Measurements from ENCODE around the gene CD101. TPM values are rescaled to one million over a fixed set of nuclear protein-coding genes. Genes with fewer than 3 reads are reported as not detected.

CD101 gene
- total RNA-seq, 4 donors from 2014 or later: under 0.01 to 2.9 (median 0.59) TPM; not detected in 1

DNA sequence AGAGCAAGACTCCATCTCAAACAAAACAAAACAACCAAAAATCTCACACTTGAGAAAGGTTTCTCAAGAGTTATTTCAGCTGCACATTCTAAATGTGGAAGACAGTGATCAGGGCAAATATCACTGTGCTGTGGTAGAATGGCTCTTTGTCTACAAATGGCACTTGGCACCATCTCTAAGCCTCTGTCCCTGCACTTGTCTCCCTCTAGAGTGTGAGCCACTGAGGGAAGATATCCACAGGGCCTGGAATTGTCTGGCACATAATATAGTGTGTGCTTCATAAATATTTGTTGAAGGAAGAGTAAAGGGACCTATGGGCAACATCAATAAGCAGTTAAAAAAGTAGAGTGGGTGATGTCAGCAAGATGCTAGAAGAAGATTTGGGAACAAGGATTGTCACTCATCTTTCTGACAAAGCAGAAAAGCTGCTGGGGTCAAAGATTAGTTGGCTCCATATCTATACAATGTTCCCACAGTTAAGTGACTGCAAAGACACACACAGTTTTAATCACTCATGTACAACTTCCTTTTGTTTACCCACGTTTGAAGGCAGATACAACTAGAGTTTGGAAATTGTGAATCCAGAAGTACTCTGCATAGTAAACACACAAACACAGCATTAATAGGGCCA is 19.1 kb downstream of the CD101 start:
- no peak overlapping the region for H3K27ac ChIP-seq
- no peaks in the 10 kb centered on the region for H3K9me3 ChIP-seq
- H3K27me3 ChIP-seq: no peaks in the 10 kb centered on the region
- 13 to 32% methylated on average over 1 of the region's 1 CpG for WGBS, 2 donors
- no peak overlapping the region for H3K4me3 ChIP-seq
- TF ChIP-seq CTCF (IDR thresholded peaks at IDR 0.05) (no peak), POLR2A (IDR thresholded peaks at IDR 0.05) (no peak), EP300 (IDR thresholded peaks at IDR 0.05) (no peak)
- DNase-seq (ENCODE audit: low spot score in 2 of 2): no peak
- H3K4me1 ChIP-seq: peaks cover 0 to 4% (median 0%) of the 10 kb centered on the region in 4 donors
- no peaks in the 10 kb centered on the region for H3K36me3 ChIP-seq

GRCh38 chr1:117022114-117022513 is 20.6 kb downstream of the CD101 start:
- no peak for DNase-seq (ENCODE audit: low spot score in 2 of 2)
- Histone ChIP-seq H3K27me3 (no peaks in the 10 kb centered on the region), H3K27ac (no peak overlapping the region), H3K36me3 (no peaks in the 10 kb centered on the region), H3K9me3 (no peaks in the 10 kb centered on the region), H3K4me3 (no peak overlapping the region), H3K4me1 (peaks cover 0 to 14% (median 0%) of the 10 kb centered on the region in 4 donors)
- WGBS, 2 donors: 62 to 67% methylated on average over 3 of the region's 3 CpGs
- TF ChIP-seq EP300 (IDR thresholded peaks at IDR 0.05) (no peak), CTCF (IDR thresholded peaks at IDR 0.05) (no peak), POLR2A (IDR thresholded peaks at IDR 0.05) (no peak)

DNA sequence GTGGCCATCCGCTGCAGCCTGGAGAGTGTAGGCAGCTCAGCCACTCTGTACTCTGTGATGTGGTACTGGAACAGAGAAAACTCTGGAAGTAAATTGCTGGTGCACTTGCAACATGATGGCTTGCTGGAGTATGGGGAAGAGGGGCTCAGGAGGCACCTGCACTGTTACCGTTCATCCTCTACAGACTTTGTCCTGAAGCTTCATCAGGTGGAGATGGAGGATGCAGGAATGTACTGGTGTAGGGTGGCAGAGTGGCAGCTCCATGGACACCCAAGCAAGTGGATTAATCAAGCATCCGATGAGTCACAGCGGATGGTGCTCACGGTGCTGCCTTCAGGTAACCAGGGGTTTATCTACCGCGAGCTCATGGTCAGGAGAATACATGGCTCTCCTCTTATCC is 24.0 kb downstream of the CD101 start:
- no peaks in the 10 kb centered on the region for H3K9me3 ChIP-seq
- H3K4me3 ChIP-seq: no peak overlapping the region
- no peak overlapping the region for H3K27ac ChIP-seq
- TF ChIP-seq CTCF (IDR thresholded peaks at IDR 0.05) (no peak), EP300 (IDR thresholded peaks at IDR 0.05) (no peak)
- no peak for DNase-seq (ENCODE audit: low spot score in 2 of 2)
- H3K27me3 ChIP-seq: no peaks in the 10 kb centered on the region
- peaks cover 0 to 10% (median 0%) of the 10 kb centered on the region in 4 donors for H3K4me1 ChIP-seq
- 96 to 98% methylated on average over 7 of the region's 7 CpGs for WGBS, 2 donors
- no peaks in the 10 kb centered on the region for H3K36me3 ChIP-seq

DNA sequence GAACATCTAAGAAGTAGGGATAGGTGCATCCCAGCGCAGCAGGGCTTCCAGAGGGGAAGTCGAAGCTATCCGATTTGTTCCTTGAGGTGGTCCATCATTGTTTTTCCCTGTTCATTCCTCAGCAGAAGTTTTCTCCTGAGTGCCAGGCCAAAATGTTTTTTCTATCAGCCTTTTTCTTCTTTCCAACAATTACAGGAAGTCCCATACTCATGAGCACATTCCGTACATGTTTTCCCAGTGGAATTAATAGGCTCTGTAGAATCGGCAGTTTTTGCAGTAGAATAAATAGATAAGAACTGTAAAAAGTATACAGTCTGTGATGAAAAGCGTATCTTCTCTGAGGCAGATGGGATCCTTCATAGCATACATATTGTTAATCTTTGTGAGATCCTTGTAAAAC is 24.8 kb downstream of the CD101 start:
- no peaks in the 10 kb centered on the region for H3K27me3 ChIP-seq
- no peaks in the 10 kb centered on the region for H3K36me3 ChIP-seq
- H3K27ac ChIP-seq: no peak overlapping the region
- no peaks in the 10 kb centered on the region for H3K9me3 ChIP-seq
- H3K4me1 ChIP-seq: peaks cover 0 to 10% (median 0%) of the 10 kb centered on the region in 4 donors
- TF ChIP-seq CTCF (IDR thresholded peaks at IDR 0.05) (no peak), POLR2A (IDR thresholded peaks at IDR 0.05) (no peak), EP300 (IDR thresholded peaks at IDR 0.05) (no peak)
- WGBS, 2 donors: 43 to 48% methylated on average over 6 of the region's 6 CpGs
- H3K4me3 ChIP-seq: no peak overlapping the region
- DNase-seq (ENCODE audit: low spot score in 2 of 2): no peak

DNA sequence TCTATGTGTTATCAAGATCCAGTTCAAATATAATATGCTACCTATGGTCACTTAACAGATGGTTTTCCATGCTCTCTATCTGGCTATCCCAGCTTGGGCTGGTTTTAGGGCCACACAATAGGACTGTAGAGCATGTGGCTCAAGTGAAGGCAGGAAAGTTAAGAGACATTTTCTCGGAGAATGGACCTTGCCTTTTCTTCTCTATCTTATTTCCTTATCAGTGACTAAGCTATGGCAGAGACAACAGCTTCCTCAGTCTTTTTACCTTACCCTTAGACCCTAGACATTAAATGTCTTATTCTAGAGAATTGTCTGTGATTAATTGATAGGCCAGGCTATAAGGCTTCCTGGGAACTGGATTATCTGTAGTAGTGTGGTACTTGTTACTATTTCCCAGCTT is 28.1 kb downstream of the CD101 start:
- no peak for DNase-seq (ENCODE audit: low spot score in 2 of 2)
- Histone ChIP-seq H3K4me3 (no peak overlapping the region), H3K9me3 (no peaks in the 10 kb centered on the region), H3K4me1 (peaks cover 0 to 10% (median 0%) of the 10 kb centered on the region in 4 donors), H3K36me3 (no peaks in the 10 kb centered on the region), H3K27me3 (no peaks in the 10 kb centered on the region), H3K27ac (no peak overlapping the region)
- 95 to 100% methylated on average over 1 of the region's 1 CpG for WGBS, 2 donors
- TF ChIP-seq CTCF (IDR thresholded peaks at IDR 0.05): no peak
- no peak for TF ChIP-seq EP300 (IDR thresholded peaks at IDR 0.05)
- TF ChIP-seq POLR2A (IDR thresholded peaks at IDR 0.05): no peak
